GM10266 (cell line): ENCODE results near the gene KRTAP10-12.

Experiments
- DNase-seq: peaks from one replicate; pipeline ENCODE4 v3.0.0; 2012; ENCODE audit errors: extremely low spot score
- TF ChIP-seq, protein P1 (sequence below): IDR thresholded peaks from 2 replicates; pipeline ENCODE4 v1.5.1; 2012; ENCODE audit warnings: mild to moderate bottlenecking, low read depth; ENCODE audit not compliant: control insufficient read depth, insufficient read depth; ENCODE audit errors: missing control alignments

Gene KRTAP10-12

GRCh38 chr21:44732263-44732662 lies 35.3 kb downstream of the KRTAP10-12 start:
- no peak for DNase-seq

DNA sequence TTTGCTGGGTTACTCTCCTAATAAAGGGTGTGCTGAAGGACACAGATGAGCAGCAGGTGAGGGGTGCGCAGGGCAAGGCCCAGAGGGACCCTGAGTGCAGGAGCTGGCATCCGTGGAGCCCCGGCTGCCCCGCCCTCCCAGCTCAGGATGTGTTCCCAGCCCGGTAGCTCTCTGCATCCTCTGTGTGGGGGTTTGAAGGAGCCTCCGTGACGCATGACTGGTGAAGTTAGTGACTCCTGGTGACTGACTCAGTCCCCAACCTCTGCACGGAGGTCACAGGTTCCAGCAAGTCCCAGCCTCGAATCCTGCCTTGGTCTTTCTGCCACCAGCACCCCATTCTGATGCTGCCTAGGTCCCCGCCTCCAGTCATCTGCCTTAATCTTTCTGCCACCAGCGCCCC lies 36.0 kb downstream of the KRTAP10-12 start:
- no peak for DNase-seq
- TF ChIP-seq, protein P1, sequence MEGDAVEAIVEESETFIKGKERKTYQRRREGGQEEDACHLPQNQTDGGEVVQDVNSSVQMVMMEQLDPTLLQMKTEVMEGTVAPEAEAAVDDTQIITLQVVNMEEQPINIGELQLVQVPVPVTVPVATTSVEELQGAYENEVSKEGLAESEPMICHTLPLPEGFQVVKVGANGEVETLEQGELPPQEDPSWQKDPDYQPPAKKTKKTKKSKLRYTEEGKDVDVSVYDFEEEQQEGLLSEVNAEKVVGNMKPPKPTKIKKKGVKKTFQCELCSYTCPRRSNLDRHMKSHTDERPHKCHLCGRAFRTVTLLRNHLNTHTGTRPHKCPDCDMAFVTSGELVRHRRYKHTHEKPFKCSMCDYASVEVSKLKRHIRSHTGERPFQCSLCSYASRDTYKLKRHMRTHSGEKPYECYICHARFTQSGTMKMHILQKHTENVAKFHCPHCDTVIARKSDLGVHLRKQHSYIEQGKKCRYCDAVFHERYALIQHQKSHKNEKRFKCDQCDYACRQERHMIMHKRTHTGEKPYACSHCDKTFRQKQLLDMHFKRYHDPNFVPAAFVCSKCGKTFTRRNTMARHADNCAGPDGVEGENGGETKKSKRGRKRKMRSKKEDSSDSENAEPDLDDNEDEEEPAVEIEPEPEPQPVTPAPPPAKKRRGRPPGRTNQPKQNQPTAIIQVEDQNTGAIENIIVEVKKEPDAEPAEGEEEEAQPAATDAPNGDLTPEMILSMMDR, result no peak

More at GRCh38 chr21:44732263-44732662, 35.3 kb downstream of the KRTAP10-12 start:
- TF ChIP-seq, protein P1, result no peak

DNA sequence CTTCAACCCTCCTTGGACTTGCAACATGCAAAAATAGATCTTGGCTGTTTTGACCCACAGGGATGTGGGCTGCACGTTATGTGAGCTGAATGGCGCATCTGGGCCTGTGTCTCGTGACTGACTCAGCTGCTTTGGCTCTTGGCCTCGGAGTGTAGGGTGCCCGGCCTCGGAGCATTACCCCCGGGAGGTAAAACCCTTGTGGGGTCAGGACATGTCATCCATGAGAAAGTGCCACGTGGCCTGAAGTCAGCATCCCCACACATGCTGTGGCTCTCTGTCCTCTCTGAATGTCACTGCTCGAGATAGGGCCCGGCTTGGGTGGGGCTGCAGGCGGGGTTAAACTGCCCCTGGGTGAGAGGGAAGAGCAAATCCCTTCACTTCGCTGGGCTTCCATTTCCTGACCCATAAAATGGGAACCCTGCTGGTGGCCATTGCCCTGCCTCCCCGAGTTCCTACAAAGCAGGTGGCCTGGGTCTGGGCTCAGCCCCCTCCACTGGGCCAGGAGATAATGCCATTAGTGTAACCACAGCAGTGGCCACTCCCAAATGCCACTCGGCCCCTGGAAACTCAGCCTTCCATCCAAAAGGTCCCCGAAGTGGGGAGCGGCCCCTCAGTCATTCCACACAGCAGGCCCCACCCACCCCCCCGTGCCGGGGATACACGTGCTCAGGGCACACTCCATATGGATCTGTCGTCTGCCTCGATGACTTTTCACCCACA lies 37.2 kb downstream of the KRTAP10-12 start:
- TF ChIP-seq, protein P1, result no peak
- no peak for DNase-seq

- TF ChIP-seq, protein P1, result no peak
- no peak for DNase-seq
Measured at GRCh38 chr21:44734841-44735240, 37.9 kb downstream of the KRTAP10-12 start.

- TF ChIP-seq, protein P1, result no peak
- DNase-seq, result no peak
Measured at GRCh38 chr21:44735821-44736220, 38.8 kb downstream of the KRTAP10-12 start.

DNA sequence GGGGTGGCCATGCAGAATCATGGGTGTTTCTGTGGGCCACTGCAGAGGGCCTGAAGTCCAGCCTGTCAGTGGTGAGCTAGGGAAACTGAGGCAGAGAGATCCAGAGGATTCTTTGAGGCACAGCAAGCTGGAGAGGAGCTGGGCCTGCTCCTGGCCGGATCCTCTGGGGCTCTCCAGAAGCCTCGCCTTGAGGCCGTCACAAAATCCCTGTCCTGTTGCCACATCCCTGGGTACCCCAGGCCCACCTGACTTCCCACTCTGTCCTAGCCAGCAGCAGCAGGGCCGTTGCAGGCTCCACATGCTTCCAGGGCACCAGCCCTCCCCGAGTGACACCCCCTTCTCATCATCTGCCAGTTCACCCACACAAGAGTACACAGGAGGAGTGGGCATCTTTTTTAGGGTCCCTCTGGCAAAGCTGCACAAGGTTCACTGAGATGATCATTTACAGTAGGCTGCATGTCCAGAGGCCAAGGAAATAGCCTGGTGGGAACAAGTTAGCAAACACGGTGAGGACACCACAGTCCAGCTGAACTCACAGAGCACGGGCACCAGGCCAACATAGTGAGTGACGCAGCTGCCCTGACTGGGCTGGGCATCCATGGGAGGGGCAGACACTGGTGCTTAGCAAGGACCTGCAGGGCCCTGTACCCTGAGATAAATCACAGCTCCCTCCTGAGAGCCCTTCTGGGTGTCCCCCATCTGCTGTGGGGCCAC lies 39.5 kb downstream of the KRTAP10-12 start:
- TF ChIP-seq, protein P1, result no peak
- no peak for DNase-seq
